HepG2 (cell line): ENCODE results near the gene IGLON5. TPM values are rescaled to one million over a fixed set of nuclear protein-coding genes. Genes with fewer than 3 reads are reported as not detected.

Experiments used
- AKAP8 ChIP-seq: sonication (generic); formaldehyde crosslinking; IDR thresholded peaks from 2 replicates; pipeline ENCODE4 v1.5.1; 2020; ENCODE audit warnings: mild to moderate bottlenecking, missing genetic modification reagents
- CHD4 ChIP-seq: fragments of 200-600 bp; sonication (generic); IDR thresholded peaks from 2 replicates; pipeline ENCODE4 v1.7.0; 2017; ENCODE audit warnings: mild to moderate bottlenecking, low read length, borderline replicate concordance
- FOXA1 ChIP-seq, 2 experiments: fragments of 450-650 bp in 1 of 2; sonication (generic) in 1 of 2; formaldehyde crosslinking in 1 of 2; IDR thresholded peaks; 2 replicates each; pipeline versions ENCODE4 v1.4.0 to v1.6.1; 2016 to 2020; ENCODE audit warnings: missing genetic modification reagents in 1 of 2
- FOXA3 ChIP-seq: IDR thresholded peaks from 2 replicates; pipeline ENCODE4 v1.6.1; 2016; ENCODE audit warnings: missing genetic modification reagents, missing compliant biosample characterization
- FOXJ3 ChIP-seq: sonication (generic); formaldehyde crosslinking; IDR thresholded peaks from 2 replicates; pipeline ENCODE4 v1.4.0; 2020; ENCODE audit warnings: missing genetic modification reagents, mild to moderate bottlenecking, borderline replicate concordance
- HNF1A ChIP-seq, 2 experiments: sonication (generic) in 1 of 2; formaldehyde crosslinking in 1 of 2; IDR thresholded peaks; 2 replicates each; pipeline versions ENCODE4 v1.4.0 to v1.6.1; 2016 to 2020; ENCODE audit warnings: borderline replicate concordance in 1 of 2, low read depth in 1 of 2, mild to moderate bottlenecking in 1 of 2, missing genetic modification reagents in 1 of 2
- MLX ChIP-seq: IDR thresholded peaks from 2 replicates; pipeline ENCODE4 v1.6.1; 2016
- NR2F6 ChIP-seq, 2 experiments: IDR thresholded peaks; 2 replicates each; pipeline ENCODE4 v1.6.1; 2016; ENCODE audit warnings: antibody characterized with exemption in 1 of 2, mild to moderate bottlenecking in 1 of 2
- RXRB ChIP-seq: IDR thresholded peaks from 2 replicates; pipeline ENCODE4 v1.6.1; 2016; ENCODE audit warnings: borderline replicate concordance, missing genetic modification reagents, missing compliant biosample characterization
- SETDB1 ChIP-seq: sonication (generic); formaldehyde crosslinking; IDR thresholded peaks from 2 replicates; pipeline ENCODE4 v1.5.1; 2020; ENCODE audit warnings: missing genetic modification reagents, mild to moderate bottlenecking, borderline replicate concordance
- SOX6 ChIP-seq, 2 experiments: fragments of 450-650 bp in 1 of 2; sonication (generic) in 1 of 2; formaldehyde crosslinking in 1 of 2; IDR thresholded peaks; 2 replicates each; pipeline versions ENCODE4 v1.4.0 to v1.6.1; 2017 to 2020; ENCODE audit warnings: antibody characterized with exemption in 1 of 2, mild to moderate bottlenecking in 1 of 2, missing genetic modification reagents in 1 of 2
- SP5 ChIP-seq: IDR thresholded peaks from 2 replicates; pipeline ENCODE4 v1.6.1; 2016; ENCODE audit warnings: low read depth, borderline replicate concordance
- TARDBP ChIP-seq: sonication (generic); formaldehyde crosslinking; IDR thresholded peaks from 2 replicates; pipeline ENCODE4 v1.8.0; 2022; ENCODE audit warnings: mild to moderate bottlenecking, missing genetic modification reagents
- ZC3H4 ChIP-seq: sonication (generic); formaldehyde crosslinking; IDR thresholded peaks from 2 replicates; pipeline ENCODE4 v1.4.0; 2020; ENCODE audit warnings: missing genetic modification reagents, borderline replicate concordance
- ZFY ChIP-seq: sonication (generic); formaldehyde crosslinking; IDR thresholded peaks from 2 replicates; pipeline ENCODE4 v1.4.0; 2020; ENCODE audit warnings: missing genetic modification reagents
- ZGPAT ChIP-seq: IDR thresholded peaks from 2 replicates; pipeline ENCODE4 v1.6.1; 2016; ENCODE audit warnings: mild to moderate bottlenecking
- ZHX1 ChIP-seq: sonication (generic); formaldehyde crosslinking; IDR thresholded peaks from 2 replicates; pipeline ENCODE4 v1.8.1; 2022; ENCODE audit warnings: low read depth, mild to moderate bottlenecking, missing genetic modification reagents
- ZNF317 ChIP-seq: sonication (generic); formaldehyde crosslinking; IDR thresholded peaks from 2 replicates; pipeline ENCODE4 v1.5.0; 2020; ENCODE audit warnings: mild to moderate bottlenecking, missing genetic modification reagents
- ZNF605 ChIP-seq: sonication (generic); formaldehyde crosslinking; IDR thresholded peaks from 2 replicates; pipeline ENCODE4 v1.8.0; 2022; ENCODE audit warnings: mild to moderate bottlenecking, missing genetic modification reagents
- ZNF766 ChIP-seq: sonication (generic); formaldehyde crosslinking; IDR thresholded peaks from 2 replicates; pipeline ENCODE4 v1.5.0; 2020; ENCODE audit warnings: missing genetic modification reagents, borderline replicate concordance
- ZNF788 ChIP-seq: sonication (generic); formaldehyde crosslinking; IDR thresholded peaks from 2 replicates; pipeline ENCODE4 v1.5.0; 2020; ENCODE audit warnings: mild to moderate bottlenecking, missing genetic modification reagents, borderline replicate concordance
- polyA plus RNA-seq, 8 experiments: library from polyadenylated mRNA; depleted of rRNA in 3 of 8; stranded (reverse) in 7 of 8; unstranded in 1 of 8; fragments of >200 nt; fragmentation: Illumina TruSeq in 4 of 8; extraction: Trizol in 4 of 8; gene quantifications; 2 replicates each; pipeline versions ENCODE4 v1.2.1 to v1.2.3, GENCODE V29; 2011 to 2016; ENCODE audit warnings: low read depth in 4 of 8, missing spikeins in 1 of 8, mixed read lengths in 1 of 8; ENCODE audit not compliant: insufficient read depth in 1 of 8
- total RNA-seq, 5 experiments: library from RNA; depleted of rRNA; stranded (reverse); fragments of >200 nt; fragmentation: Illumina TruSeq; extraction: Trizol; gene quantifications; 2 replicates each; pipeline ENCODE4 v1.2.3, GENCODE V29; 2016; ENCODE audit warnings: low read depth in 1 of 5

Gene IGLON5
- total and polyA plus RNA-seq, 2 of the 13 experiments (the other 11 are each of a cell fraction or from before 2014, with no cell fraction given), result 0.04 to 5.7 TPM

- 0 out of 2 replicates have a peak, but pooled peaks have one; percentile 34 for TF ChIP-seq HNF1A (IDR thresholded peaks at IDR 0.05; ENCODE audit: low read depth)
- peak; percentile 30; the same call in 1 of the 2 replicates for TF ChIP-seq HNF1A (CRISPR knock-in tag; IDR thresholded peaks at IDR 0.05; ENCODE audit: borderline replicate concordance)
- peak; percentile 71 for TF ChIP-seq FOXA3 (CRISPR knock-in tag)
- no peak for TF ChIP-seq ZFY
- no peak for TF ChIP-seq SOX6 (IDR thresholded peaks at IDR 0.05)
- TF ChIP-seq SOX6 (CRISPR knock-in tag; IDR thresholded peaks at IDR 0.05), result peak; percentile 98
- peak; percentile 35; the same call in 1 of the 2 replicates for TF ChIP-seq AKAP8 (CRISPR knock-in tag)
- no peak for TF ChIP-seq SETDB1
- TF ChIP-seq MLX, result peak; percentile 74; the same call in 1 of the 2 replicates
- peak; percentile 12; the same call in 1 of the 2 replicates for TF ChIP-seq ZNF766 (CRISPR knock-in tag)
- no peak for TF ChIP-seq ZNF317
- TF ChIP-seq RXRB (CRISPR knock-in tag), result peak; percentile 69
- TF ChIP-seq SP5, result peak; percentile 99
- TF ChIP-seq ZGPAT (CRISPR knock-in tag), result peak; percentile 71; the same call in 1 of the 2 replicates
- TF ChIP-seq ZNF605 (CRISPR knock-in tag), result 0 out of 2 replicates have a peak, but pooled peaks have one; percentile 1
- no peak for TF ChIP-seq ZNF788 (CRISPR knock-in tag)
- peak; percentile 68; the same call in 1 of the 2 replicates for TF ChIP-seq TARDBP
- TF ChIP-seq FOXJ3 (CRISPR knock-in tag), result peak; percentile 74; the same call in 1 of the 2 replicates
- TF ChIP-seq CHD4, result no peak
- TF ChIP-seq ZC3H4 (CRISPR knock-in tag), result peak; percentile 84; the same call in 1 of the 2 replicates
- peak; percentile 78 for TF ChIP-seq NR2F6 (IDR thresholded peaks at IDR 0.05)
- peak; percentile 80 for TF ChIP-seq NR2F6 (CRISPR knock-in tag; IDR thresholded peaks at IDR 0.05)
- TF ChIP-seq ZHX1 (CRISPR knock-in tag), result no peak
- TF ChIP-seq FOXA1 (IDR thresholded peaks at IDR 0.05), result no peak
- TF ChIP-seq FOXA1 (CRISPR knock-in tag; IDR thresholded peaks at IDR 0.05), result peak; percentile 64
These were observed 43.3 kb downstream of the IGLON5 start (continued) for GRCh38 chr19:51354742-51355148.
